Nucleus accumbens (tissue), 56 donors: Measurements from ENCODE around the gene NME8.
"Not testable (repeated sequence)": the region's sequence is repeated elsewhere in the genome, so short reads cannot be mapped to it uniquely, and the experiment has no call there.

Source experiments
- DNase-seq, 56 donors: peaks; one replicate each; lab custom pipeline; 2025; lab: John Stamatoyannopoulos, UW

The NME8 gene

DNA sequence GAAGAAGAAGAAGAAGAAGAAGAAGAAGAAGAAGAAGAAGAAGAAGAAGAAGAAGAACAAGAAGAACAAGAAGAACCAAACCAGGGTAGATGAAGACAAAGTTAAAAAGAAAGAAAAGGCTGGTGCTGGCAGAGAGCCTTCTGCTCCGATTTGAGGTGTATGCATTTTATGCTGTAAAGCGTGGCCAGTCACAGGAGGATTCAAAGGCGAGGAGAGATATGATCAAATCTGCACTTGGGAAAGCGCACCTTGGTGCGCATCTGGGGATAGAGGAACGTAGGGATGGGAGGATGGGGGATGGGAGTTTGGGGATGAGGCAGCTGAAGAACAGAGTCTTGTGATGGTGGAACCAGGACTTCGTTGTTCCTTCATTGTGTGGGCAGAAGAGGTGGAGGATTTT is at the start of gene NME8:
NME8 (plus strand) TSS at position 301 of the 400 bp plus-strand sequence. CDS start 1,670 bp downstream, outside the sequence.
- no peak for DNase-seq

DNA sequence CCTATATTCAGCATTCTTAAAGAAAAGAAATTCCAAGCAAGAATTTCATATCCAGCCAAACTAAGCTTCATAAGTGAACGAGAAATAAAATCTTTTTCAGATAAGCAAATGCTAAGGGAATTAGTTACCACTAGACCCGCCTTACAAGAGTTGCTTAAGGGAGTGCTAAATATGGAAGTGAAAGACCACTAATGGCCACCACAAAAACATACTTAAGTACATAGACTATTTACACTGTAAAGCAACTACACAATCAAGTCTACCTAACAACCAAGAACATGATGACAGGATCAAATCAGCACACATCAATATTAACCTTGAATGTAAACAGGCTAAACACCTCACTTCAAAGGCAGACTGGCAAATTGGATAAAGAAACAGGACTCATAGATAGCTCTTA is 42.2 kb upstream of the NME8 start:
- no peak for DNase-seq

GRCh38 chr7:37812161-37812580 is 36.2 kb upstream of the NME8 start:
- DNase-seq: not testable (repeated sequence)

GRCh38 chr7:37815671-37816371 is 32.6 kb upstream of the NME8 start:
- DNase-seq: no peak

- no peak for DNase-seq
These were observed 31.3 kb upstream of the NME8 start for GRCh38 chr7:37816922-37817590.

DNA sequence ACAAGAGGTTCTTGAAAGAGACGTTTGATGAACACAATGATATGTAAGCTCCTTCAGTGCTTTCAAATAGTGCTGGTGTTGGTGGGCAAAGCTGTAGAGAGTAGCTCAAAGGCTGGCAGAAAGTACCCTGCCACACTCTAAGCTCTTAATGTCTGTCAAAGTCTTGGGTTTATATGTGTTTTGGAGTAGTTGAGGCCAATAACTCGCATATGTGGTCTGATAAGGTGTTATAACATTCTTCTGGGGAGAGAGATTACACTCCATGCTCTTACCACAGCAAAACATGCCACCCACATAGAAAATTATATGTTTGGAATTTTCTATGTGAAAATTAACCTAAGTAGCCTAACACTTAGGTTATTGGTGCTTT is 30.8 kb upstream of the NME8 start:
- no peak for DNase-seq

GRCh38 chr7:37817996-37818720 is 30.2 kb upstream of the NME8 start:
- no peak for DNase-seq

- DNase-seq: no peak
These were observed 27.5 kb upstream of the NME8 start for GRCh38 chr7:37820708-37821468.

- no peak for DNase-seq
These were observed 25.5 kb upstream of the NME8 start for GRCh38 chr7:37822946-37823345.

GRCh38 chr7:37823557-37823956 is 24.8 kb upstream of the NME8 start:
- DNase-seq: no peak

- no peak for DNase-seq
These were observed 23.4 kb upstream of the NME8 start for GRCh38 chr7:37825038-37825437.

DNA sequence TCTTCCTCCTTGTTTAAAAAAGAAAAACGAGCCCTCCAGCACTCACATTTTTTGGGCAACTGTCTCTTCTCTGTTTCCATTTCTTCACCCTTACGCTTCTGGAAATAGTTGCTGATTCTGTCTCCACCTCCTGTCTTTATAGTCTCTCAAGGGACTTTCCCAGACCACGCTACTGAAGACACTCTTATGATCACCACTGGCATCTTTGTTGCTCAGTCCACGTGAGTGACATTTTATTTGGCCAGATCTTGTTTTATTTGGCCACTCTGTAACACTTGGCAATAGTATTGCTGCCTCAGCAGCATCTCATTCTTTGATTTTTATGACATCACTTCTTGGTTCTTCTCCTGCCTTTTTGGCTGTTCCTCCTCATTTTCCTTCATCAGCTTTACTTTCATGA is 21.6 kb upstream of the NME8 start:
- no peak for DNase-seq

DNA sequence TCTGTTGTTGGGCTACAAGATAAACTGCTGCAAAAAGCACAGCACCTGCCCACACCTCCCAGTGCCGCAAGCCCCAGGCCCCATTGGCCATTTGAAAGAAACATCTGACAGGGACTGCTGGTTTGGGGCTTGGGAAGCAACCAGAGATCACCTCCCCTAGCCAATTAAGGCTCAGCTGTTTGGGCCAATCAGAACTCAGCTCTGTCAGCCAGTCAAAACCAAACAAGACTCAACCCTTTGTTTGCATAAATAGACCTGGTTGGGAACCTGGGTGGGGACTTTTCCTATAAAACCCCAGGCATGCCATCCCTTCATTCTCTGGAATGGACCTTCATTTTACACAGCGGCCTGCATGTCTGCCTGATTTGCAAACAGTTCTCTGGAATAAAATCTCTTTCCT is 17.2 kb upstream of the NME8 start:
- no peak for DNase-seq

DNA sequence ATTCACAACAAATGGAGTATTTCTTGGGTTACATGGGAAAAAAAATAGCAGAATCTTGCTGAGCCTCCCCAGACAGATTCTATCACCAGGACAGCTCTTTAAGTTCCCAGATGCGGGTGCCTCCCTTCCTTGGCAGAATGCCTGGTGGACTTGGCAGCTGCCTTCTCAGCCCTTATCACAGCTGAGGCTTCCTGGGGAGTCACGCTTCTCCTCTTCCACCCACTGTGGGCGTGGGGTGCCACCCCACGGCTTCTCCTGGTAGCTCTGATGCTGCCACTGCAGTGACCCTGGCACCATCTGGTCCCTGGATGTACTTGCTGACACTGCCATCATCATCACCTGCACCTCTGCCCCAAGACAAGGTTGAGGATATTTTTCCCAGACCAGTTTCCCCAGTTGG is 16.2 kb upstream of the NME8 start:
- peak in 52 of 56 donors; percentile 4 to 87 (median 58) for DNase-seq

- DNase-seq: peak in 41 of 56 donors; percentile 1 to 53 (median 25)
These were observed 15.1 kb upstream of the NME8 start for GRCh38 chr7:37833107-37833817.

GRCh38 chr7:37833818-37834146 is 14.6 kb upstream of the NME8 start:
- no peak for DNase-seq

DNA sequence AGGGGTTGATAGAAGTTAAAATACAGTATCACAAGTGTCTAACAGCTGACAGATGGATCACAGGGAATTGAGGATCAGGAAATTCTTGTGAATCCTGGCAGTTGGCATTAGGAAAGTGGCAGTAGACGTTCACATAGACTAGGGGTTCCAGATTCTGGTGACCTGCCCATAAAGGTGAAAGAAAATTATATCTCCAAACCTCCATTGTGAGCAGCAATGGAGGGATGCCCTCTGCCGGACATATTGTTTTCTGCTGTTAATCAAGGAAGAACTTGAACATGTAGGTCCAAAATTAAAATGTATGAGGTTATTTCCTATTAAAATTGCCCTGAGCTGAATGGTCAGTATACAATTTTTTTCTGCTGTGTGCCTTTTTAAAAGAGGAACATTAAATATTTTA is 5.1 kb downstream of the NME8 start:
- DNase-seq: no peak

GRCh38 chr7:37882086-37882485 is 33.7 kb downstream of the NME8 start:
- DNase-seq: no peak

DNA sequence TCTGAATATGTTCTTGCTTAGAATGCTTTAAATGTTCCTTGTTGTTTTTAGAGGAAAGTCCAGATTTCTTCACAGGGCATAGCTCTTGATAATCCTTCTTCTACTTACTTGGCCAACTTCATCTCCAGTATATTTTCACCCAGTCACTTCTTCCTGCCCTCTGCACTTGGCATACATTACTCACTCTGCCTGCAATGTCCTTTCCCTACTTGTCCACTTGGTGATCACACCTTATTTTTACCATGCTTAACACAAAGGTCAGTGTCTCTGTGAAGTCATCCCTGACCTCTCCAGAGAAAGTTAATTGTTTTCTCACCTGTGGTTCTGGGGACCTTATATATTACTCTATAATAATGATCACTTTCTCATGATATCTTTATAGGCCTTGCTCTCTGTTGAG is 45.0 kb downstream of the NME8 start:
- DNase-seq: no peak

GRCh38 chr7:37894671-37895070 is 46.3 kb downstream of the NME8 start:
- no peak for DNase-seq
